Stomach (tissue), 4 donors: ENCODE data around the gene TBC1D8.

Source experiments
- EP300 ChIP-seq: sonication (generic); formaldehyde crosslinking; IDR thresholded peaks from one replicate; pipeline ENCODE4 v1.6.1; 2017; ENCODE audit warnings: antibody characterized with exemption
- POLR2A ChIP-seq, 4 donors: fragments of 450-650 bp; IDR thresholded peaks; one replicate each; pipeline ENCODE4 v1.6.1; 2016; ENCODE audit warnings: antibody characterized with exemption in 4 of 4, control low read depth in 2 of 4, mild to moderate bottlenecking in 1 of 4, moderate library complexity in 1 of 4
- POLR2AphosphoS5 ChIP-seq, 3 donors: sonication (generic); formaldehyde crosslinking; IDR thresholded peaks; one replicate each; pipeline ENCODE4 v1.6.1; 2016; ENCODE audit warnings: antibody characterized with exemption in 3 of 3
- TF ChIP-seq, protein P1 (sequence below), 7 experiments: fragments of 450-650 bp in 4 of 7; fragments of 200-600 bp in 3 of 7; sonication (generic) in 3 of 7; IDR thresholded peaks; one replicate each; pipeline ENCODE4 v1.5.1; 2016 to 2019; ENCODE audit warnings: antibody characterized with exemption in 7 of 7, control low read depth in 2 of 7, mild to moderate bottlenecking in 1 of 7

DNA sequence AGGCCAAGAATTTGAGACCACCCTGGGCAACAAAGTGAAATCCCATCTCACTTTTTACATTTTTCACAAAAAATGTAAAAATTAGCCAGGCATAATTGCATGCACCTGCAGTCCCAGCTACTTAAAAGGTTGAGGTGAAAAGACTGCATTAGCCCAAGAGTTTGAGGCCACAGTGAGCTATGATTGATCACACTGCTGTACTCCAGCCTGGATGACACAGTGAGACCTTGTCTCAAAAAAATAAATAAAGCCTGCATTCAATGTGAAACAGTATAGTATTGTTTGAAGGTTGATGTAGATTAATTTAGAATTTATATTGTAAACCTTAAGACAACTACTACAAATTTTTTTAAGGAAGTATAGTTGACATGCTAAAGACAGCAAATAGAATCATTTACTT, 53.5 kb downstream of the TBC1D8 start:
- TF ChIP-seq POLR2A (IDR thresholded peaks at IDR 0.05) (no peak), POLR2AphosphoS5 (IDR thresholded peaks at IDR 0.05) (no peak), EP300 (no peak)
- TF ChIP-seq, protein P1, sequence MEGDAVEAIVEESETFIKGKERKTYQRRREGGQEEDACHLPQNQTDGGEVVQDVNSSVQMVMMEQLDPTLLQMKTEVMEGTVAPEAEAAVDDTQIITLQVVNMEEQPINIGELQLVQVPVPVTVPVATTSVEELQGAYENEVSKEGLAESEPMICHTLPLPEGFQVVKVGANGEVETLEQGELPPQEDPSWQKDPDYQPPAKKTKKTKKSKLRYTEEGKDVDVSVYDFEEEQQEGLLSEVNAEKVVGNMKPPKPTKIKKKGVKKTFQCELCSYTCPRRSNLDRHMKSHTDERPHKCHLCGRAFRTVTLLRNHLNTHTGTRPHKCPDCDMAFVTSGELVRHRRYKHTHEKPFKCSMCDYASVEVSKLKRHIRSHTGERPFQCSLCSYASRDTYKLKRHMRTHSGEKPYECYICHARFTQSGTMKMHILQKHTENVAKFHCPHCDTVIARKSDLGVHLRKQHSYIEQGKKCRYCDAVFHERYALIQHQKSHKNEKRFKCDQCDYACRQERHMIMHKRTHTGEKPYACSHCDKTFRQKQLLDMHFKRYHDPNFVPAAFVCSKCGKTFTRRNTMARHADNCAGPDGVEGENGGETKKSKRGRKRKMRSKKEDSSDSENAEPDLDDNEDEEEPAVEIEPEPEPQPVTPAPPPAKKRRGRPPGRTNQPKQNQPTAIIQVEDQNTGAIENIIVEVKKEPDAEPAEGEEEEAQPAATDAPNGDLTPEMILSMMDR (IDR thresholded peaks at IDR 0.05) = no peak
